Stimulated activated CD8-positive, alpha-beta memory T cell treated with anti-CD3 and anti-CD28 coated beads, Interleukin-2, amount 100 ng/mL, for 48 hours (primary cell): ENCODE measurements around the gene PTCHD1.

Experiments used
- DNase-seq, 2 donors: peaks; one replicate each; pipeline ENCODE4 v3.0.0-alpha.2; 2020; ENCODE audit warnings: low read depth in 2 of 2

PTCHD1 gene

DNA sequence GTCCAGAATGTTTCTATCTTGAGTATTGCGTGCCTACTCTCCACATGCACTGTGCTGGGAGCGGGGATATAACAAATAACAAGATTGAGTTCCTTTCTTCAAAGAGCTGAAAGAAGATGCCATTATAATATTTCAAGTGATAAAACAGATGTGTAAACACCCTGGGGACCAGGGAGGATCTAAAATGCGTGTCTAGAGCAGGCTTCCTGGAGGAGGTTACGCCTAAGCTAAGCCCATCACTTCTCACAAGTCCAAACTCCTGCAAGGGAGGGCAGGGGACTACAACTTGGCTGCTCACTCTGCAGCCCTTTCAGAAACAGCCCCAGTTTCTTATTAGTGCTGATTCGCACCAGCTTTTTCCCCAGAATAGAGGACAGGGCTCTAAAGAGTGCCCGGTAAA lies 21.5 kb downstream of the PTCHD1 start:
- DNase-seq = no peak

DNA sequence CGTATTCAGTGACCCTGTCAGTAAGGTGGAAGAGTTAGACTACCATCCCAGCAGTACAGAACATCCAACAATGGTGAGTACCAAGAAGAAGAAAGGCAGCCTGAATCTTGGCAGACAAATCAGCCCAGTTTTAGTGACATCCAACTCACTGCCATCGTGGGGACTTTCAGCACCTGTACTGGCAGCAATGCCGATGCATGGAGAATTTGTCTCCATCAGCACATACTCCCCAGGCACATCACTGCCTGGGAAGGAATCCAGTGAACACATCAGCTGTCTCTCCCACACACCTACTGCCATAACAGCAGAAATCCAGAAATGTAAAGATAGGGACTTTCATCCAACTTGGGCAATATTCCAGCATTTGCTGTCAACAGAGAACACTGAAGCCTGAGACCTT lies 29.8 kb downstream of the PTCHD1 start:
- DNase-seq = no peak

DNA sequence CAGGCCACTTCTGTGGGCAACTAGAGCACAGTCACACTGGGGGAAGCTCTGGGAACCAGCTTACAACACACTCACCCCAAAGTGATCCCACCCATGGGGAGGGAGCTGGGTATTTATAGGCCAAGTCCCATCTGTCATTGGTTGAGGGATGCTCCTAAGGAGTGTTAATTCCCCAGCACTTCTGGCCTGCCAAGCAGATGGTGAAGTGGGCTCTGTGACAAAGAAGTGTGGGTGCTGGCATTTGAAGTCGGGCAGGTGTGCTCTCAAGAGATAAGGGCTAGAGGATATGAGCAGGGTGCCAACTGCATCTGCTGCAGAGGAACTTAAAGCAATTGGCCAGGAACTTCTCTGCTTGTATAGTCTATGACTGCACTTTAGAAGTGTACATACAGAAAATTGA lies 30.9 kb downstream of the PTCHD1 start:
- no peak for DNase-seq

DNA sequence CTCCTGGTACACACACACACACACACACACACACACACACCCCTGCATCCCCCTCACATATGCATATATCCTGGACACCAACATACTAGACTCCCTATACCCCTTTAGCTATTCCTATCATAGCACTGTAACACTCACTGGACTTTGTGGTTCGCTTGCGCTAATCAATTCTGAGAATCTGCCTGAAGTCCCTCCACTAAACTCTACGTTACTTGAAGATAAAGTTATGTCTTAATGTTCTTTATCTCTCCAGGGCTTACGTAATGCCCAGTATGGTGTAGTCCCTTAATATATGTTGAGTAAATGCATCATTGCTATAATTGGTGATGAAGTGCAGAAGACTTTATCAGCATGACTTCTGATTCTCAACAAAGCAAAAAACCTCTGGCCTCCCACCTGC lies 32.3 kb downstream of the PTCHD1 start:
- no peak for DNase-seq

DNA sequence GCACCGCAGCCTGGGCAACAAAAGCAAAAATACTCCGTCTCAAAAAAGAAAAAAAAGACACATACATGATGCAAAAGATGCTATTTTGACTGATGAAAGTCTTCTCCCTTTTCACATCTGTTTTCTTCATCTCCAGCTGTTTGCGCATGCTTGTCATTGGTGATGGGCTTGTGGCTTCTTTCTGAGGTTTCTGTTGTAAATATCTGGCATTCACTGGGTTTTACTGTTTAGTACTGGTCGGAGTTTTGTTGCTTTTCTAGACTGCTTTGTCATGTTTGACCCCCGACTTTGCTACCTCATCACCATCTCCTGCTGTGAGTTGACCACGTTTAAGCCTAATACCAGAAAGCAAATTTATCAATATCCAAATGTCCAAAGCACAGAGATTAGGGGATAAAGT lies 34.4 kb downstream of the PTCHD1 start:
- no peak for DNase-seq

DNA sequence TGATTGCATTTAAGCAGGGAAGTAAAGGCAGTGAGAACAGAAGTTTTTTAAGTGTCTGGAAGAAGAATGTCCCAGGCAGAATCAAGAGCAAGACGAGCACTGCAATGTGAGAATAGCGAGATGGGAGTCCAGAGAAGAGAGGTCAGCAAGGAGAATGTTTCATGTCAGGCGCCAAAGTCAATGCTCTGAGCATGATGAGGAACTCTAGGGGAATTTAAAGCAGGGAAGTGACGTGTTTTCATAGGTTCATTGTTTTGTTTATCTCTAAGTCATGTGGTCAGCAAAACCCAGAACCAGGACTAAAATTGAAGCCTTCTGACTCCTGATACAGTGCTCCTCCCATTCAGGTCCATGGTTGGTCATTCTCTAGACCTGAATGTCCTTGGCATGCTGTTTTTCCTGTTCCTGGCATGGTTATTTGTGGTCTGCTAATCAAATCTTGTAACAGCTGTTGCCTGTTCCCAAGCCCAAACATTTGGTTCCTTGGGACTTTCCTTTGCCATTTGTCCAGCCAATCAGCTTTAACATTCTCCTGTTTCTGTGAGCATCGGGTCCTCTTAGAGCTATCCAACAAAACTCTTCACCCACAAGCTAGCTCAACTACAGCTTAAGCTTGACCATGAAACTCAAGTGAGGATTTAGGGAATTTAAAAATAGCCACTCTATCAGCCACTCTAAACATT lies 37.7 kb downstream of the PTCHD1 start:
- DNase-seq = no peak

DNA sequence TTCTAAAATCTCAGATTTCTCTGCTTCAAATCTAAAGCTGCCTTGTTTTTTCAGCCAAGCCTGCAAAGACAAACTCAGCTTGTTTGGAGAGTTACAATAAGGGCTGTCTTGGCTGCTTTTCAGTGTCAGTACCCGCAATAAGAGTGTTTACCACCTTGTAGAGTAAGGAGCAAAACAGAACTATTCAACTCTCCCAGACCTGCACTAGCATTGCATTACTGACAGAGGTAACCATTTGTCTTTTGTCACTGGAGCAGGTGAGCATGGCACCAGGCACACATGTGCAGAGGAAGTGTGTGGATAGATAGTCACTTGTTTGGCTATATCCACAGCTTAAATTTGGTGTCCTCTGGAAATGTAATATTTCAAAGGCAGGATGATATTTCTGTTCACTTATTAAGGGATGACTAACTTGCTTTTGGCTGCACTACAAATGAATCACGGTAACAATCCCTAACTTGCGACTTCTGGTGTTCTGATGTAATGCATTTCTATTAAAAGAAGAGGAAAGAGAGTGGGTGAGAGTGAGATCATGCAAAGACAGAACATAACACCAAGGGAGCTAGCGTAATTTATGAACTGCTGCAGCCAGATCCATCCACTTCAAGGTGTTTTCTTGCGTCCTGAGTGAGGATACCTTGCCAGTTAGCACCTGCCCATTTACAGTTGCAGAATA lies 38.6 kb downstream of the PTCHD1 start:
- no peak for DNase-seq

DNA sequence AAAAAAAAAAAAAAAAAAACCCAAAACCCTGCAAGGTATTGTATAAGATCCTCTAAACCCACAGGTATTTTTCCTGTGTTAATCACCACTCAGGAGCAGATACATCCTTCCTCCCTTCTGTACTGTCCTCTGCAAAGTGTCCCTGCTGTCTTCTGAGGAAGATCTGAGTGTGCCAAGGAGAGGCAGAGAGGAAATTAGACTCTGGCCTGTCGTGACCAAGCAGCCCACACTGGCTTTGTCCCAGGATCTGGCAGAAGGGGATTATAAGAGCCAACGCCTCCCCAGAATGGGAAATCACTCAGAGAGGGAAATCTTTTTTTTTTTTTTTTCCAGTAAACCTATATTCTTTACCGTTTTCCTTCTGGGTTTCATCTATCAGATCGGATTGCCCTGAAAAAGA lies 39.6 kb downstream of the PTCHD1 start:
- DNase-seq = no peak

DNA sequence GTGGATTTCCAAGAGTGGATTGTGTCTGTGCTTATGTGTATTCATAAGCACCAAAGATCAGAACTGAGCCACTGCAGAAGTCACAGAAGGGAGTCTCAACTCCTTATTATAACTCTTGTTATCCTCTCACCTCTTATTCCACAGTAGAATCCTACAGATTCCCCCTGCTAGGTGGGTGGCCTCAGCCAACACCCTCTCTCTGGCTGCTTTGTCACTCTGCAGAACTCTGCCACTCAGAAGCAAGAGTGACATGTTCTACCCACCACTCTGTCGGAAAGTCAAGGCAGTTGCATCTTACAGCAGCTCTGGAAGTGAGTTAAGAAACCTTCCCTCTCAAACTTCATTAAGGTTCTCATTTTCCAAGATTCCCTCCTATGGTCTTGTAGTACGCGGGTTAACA lies 41.9 kb downstream of the PTCHD1 start:
- no peak for DNase-seq

DNA sequence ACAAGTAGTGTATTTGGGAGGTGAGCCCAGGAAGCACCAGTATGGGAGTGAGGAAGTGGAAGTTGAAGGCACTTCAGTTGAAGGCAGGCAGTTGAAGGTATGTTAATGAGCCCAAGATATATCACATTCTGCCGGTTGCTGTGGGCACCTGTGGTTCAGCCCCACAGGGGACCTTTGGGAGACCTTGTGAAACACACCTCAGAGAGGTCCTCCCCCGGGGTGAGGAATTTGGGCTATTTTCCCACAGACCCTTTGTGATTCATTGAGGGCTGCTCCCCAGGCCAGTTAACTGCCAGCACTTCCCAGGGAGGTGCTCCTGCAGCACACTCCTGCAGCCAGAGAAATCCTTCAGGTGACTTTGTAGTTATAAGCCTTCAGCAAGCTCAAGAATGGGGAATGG lies 45.9 kb downstream of the PTCHD1 start:
- DNase-seq = no peak

DNA sequence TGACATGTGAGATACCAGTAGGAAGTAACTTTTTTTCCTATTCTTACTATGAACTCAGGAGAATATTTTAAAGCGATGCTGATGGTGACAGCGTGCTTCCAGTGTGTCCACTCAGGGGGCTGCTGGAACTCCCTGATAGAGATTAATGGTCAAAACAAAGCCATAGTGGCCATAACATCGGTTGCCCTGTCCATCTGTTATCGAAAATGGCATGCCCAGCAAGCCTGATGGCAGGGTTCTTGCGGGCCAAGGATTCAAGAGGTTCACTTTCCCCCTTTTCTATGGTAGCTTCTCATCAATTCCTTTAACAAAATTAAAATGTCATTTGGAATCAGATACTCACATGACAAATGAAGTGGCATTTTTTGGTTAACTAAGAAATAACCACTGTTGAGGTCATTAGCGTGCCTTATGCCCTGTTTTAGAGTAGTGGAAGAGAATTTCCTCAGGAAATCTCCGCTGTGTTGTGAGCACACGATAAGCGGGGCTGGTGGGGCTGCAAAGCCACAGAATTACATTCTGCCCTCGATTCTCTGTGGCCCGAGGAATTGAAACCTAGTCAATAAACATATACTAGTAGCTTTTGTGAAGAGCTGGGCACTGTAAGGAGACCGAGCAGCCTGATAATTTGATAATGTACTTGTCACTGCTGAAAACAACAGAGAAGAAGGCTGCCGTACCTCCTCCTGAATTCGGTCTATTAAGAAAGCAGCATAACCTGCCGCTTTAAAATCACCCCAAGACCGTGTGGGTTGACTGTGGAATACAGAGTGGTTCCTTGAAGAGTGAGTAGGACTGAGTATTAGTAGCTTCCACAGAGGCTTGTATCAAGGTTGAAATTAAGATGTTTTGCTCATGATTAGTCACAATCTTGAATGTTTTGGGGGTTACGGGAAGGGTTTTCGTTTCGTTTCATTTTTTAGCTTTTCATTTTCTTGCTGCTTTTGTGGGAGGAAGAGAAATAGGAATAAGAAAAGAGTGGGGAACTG lies 46.7 kb downstream of the PTCHD1 start:
- DNase-seq = no peak

DNA sequence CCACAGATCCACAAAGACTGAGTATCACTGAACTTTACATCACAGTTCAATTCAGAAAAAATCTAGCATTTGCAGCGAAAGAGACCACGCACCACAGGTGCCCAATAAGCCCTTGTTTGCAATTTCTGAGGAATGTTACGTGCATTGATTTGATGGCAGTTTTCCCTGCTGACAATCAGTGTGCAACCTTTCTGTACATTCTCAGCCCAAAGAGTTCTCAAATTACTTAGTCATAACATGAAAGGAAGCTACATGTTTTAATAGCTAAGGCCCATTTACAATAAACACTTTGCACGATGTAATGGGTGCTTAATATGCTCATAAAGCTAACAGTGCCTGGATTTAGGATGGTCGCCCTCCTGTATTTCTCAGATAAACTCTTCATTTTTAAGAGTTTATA lies 47.9 kb downstream of the PTCHD1 start:
- no peak for DNase-seq

DNA sequence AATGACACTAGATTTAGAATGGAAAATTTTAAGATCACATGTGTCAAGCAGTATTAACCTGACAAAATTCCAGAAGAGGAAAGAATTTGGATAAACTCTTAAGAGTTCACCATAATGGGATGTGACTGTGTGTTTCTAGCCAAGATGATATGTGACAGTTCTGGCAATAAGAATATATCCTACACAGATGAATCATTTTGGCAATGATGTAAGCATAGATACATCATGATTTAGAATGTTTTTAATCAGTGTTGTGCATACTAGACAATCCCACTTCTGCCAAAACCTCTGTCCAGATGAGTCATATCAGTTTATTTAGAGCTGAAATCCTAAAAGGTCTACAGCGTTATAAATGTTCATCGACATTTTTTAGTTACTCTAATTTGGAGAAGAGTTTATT lies 48.8 kb downstream of the PTCHD1 start:
- DNase-seq = no peak

DNA sequence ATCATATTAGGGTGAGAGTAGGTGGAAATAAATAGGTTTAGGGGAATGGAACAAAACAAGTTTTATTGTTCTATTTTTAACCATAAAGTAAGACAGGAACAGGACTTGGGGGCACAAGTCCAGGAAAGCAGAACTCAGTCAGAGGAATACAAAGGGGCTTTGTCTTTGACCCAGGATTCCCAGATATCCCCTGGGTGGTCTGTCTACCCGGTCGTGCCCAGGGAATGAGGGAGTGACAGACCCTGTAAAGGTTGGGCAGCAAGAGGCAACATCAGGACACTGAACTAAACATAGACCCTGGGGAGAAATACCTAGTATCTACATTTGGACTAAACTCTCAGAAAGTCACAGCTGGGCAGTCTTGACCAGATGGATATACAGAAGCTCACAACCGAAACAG lies 50.6 kb downstream of the PTCHD1 start:
- DNase-seq = no peak

DNA sequence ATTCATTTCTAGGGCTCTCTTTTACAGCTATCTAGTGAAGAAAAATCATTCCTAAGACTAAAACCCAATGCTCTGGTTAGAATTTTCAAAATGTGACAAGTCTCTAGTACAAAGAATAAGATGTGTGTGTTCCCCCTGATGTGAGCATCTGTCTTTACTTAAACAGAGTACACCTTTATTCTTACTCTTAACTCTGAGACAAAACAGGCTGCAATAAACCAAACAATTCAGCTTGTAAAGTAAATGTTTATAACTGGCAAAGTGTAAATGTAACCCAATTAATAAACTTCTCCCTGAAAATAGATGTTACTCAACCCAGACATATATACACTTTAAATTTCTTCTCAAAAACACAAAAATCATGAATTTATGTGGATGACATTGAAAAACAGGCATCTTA lies 51.6 kb downstream of the PTCHD1 start:
- no peak for DNase-seq

DNA sequence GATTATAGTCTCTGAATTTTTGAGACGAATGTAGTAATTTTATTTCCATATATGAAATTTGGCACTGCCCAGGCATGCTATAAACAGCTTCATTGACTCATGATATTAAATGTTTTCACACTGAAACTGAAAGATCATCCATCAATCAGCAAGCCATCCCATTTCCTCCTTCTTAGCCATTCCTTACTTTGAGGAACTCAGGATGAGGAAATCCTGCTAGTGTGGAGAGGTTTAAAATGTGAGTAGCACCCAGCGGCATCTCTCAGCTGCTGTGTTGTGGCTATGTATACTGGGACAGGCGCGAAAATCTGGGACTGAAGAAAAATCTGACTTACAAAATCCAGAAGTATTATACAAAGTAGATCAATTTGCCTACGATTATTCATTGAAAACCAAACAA lies 52.1 kb downstream of the PTCHD1 start:
- DNase-seq = no peak

DNA sequence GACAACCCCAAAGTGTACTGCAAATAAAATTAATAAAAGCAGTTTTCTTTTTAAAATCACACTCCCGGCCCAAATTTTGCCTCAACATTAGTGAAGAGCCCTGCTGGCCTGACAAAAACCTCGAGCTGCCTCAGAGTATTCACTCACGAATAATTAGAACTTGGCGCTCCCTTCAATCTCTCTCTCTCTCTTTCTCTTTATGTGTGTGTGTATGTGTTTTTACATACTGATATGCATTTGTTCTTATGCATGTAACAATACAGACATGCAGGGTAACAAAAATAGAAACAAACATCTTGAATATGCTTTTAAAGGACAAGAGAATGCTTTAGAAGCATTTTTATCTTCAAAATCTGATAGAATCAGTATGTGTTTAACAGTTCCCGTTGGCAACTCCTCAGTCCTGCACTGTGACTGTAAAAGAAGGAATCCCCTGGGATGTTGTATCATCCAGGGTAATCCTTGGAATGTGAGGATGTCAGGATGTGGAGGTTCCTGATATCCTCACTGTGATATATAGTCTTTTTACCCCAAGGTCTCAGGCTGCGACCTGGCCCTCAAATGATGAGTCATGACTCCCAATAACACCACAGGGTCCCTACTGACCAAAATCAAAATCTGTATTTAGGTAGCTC lies 53.0 kb downstream of the PTCHD1 start:
- DNase-seq = no peak

DNA sequence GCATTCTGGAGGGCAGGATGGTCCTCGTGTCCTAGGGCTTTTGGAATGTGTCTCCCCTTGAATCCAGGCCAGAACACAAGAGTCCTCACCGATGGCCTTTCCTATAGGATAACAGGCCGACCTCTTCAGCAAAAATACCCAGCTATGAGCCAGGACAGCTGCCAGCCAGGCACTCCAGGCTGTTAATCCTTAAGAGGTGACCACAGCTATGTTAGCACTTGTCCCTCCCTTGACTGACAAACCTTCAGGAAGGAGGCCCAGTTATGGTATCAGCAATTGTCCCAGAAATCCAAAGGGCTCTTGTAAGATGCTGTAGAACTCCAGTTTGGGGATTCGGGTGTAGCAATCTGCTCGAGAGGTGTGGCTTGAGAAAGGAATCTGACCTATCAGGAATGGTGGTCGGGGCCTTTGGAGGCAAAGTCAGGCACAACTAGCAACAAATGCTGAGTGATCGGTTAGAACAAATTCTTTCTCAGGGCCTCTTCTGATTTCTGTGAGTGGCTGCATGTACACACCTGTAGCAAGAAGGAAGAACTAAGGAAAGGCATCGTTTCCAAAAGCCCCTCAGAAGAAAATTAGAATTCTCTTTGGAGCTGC lies 54.6 kb downstream of the PTCHD1 start:
- DNase-seq = no peak

DNA sequence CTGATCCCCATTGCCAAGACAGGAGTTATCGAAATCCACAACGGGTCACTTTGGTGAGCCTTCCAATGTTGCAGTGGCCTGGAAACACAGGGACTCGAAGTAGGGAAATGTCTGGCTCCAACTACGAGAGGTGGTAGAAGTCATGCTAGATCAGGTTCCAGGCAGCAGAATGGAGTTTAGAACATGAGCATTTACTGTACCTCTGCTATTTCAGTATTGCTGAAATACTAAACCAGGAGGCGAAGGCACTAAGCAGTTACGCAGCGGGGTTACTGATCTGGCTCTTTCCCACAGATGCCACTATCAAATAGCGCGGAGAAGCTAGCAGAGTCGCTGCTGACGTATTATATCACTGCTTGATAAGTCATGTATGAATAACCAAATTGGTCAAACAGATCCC lies 56.3 kb downstream of the PTCHD1 start:
- no peak for DNase-seq

DNA sequence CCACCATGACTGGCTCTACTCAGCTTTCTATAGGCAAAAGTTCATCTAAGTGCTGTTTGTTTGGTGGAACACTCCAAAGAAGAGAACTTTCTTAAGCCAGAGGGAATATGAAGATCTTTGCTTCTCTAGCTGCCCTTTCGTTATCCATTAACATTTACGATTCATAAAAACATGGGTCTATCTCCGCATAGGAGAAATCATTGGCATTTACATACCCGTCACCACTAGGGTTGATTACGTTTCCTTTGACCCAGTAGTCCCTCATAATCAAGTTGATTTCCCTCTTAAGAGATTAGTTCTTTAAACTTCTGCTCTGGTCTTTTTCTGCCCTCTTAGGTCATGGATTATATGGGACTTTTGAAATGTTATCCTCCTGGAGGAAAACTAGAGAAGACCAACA lies 57.5 kb downstream of the PTCHD1 start:
- no peak for DNase-seq

DNA sequence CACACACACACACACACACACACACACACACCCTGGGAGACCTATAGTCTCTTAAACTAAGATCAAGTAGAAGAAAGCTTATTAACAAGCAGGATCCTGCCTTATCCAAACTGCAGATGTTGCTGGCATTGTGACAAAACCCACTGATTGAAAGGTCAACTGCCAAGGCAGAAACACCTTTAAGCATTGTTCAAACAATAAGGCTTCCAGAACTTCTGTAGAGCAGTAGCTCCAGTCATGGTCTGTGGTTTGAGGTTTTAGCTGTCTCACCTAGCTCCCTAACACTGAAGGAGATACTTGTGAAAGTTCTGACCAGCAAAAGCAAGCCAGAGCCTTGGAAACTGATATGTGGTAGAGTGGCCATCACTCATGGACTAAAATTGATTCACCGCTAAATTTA lies 59.8 kb downstream of the PTCHD1 start:
- no peak for DNase-seq

DNA sequence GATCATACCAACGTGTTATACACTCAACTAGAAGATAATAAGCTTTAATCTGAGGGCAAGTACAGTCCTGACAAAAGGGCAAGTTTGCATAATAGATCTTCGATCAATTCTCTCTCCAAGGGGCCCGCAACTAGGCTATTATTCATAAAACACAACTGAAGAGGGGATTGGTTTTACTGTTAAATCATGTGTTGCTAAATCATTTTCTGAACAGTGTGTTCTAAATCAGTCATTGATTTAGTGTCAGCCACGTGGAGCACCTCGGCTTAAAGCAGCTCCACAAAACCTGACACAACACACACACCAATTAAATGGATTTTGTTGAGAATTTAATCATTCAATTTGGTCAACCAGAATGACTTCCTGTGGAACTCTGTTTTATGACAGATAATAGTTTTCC lies 61.6 kb downstream of the PTCHD1 start:
- DNase-seq = no peak
